Measurements from ENCODE around the gene ERVH48-1.

DNA sequence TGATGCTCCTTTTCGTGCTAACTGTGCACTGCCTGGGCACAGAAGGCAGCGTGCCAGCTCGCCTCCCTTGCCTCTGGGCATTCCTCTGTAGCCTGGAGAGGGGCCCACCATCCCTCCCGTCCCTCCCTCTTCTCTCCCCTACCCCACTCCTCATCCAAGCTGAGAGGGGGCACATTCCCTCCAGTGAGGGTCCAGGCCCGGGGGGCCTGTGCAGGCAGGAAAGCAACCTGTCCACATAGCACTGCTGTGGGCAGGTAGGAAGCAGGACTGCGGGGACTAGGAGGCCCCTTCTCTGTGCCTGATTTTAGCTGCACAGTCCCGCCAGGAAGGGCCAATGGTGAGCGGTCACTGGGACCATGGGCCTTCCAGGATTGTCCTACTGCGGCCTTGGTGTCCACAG is 38.7 kb upstream of the ERVH48-1 start:
- TF ChIP-seq, protein P1, sequence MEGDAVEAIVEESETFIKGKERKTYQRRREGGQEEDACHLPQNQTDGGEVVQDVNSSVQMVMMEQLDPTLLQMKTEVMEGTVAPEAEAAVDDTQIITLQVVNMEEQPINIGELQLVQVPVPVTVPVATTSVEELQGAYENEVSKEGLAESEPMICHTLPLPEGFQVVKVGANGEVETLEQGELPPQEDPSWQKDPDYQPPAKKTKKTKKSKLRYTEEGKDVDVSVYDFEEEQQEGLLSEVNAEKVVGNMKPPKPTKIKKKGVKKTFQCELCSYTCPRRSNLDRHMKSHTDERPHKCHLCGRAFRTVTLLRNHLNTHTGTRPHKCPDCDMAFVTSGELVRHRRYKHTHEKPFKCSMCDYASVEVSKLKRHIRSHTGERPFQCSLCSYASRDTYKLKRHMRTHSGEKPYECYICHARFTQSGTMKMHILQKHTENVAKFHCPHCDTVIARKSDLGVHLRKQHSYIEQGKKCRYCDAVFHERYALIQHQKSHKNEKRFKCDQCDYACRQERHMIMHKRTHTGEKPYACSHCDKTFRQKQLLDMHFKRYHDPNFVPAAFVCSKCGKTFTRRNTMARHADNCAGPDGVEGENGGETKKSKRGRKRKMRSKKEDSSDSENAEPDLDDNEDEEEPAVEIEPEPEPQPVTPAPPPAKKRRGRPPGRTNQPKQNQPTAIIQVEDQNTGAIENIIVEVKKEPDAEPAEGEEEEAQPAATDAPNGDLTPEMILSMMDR (IDR thresholded peaks at IDR 0.05): no peak
- TF ChIP-seq POLR2A (IDR thresholded peaks at IDR 0.05) (no peak), POLR2AphosphoS5 (IDR thresholded peaks at IDR 0.05) (no peak)

Measured in breast epithelium (tissue), 3 donors.